Activated T-helper 17 cell treated with anti-CD3 and anti-CD28 coated beads, Interleukin-2, amount 50 U/mL, for 72 hours (primary cell): Measurements from ENCODE around the gene TM7SF2. TPM values are rescaled to one million over a fixed set of nuclear protein-coding genes. Genes with fewer than 3 reads are reported as not detected.
A peak's percentile ranks its signal among the peaks of the same experiment; 100 is the strongest.
"Not testable (repeated sequence)": the region's sequence is repeated elsewhere in the genome, so short reads cannot be mapped to it uniquely, and the experiment has no call there.

ENCODE experiments used
- ATAC-seq: fragments of 150-1000 bp; cut with Tn5 transposase; replicated peaks from 2 replicates; pipeline ENCODE4 v1.10.0; 2021; ENCODE audit warnings: mild to moderate bottlenecking, moderate library complexity
- H3K27ac Mint-ChIP-seq: one replicate; pipeline ENCODE4 v1.8.0; 2022; ENCODE audit warnings: mixed read lengths
- H3K27me3 Mint-ChIP-seq: one replicate; pipeline ENCODE4 v1.8.0; 2022; ENCODE audit warnings: mixed read lengths
- H3K36me3 Mint-ChIP-seq: one replicate; pipeline ENCODE4 v1.8.0; 2022; ENCODE audit warnings: low read depth, mild to moderate bottlenecking, mixed read lengths
- H3K4me1 Mint-ChIP-seq: one replicate; pipeline ENCODE4 v1.8.0; 2022; ENCODE audit warnings: mixed read lengths
- H3K4me3 Mint-ChIP-seq: one replicate; pipeline ENCODE4 v1.8.0; 2022; ENCODE audit warnings: mild to moderate bottlenecking, mixed read lengths
- H3K9me3 Mint-ChIP-seq: one replicate; pipeline ENCODE4 v1.8.0; 2022; ENCODE audit warnings: mixed read lengths
- total RNA-seq, 2 donors: library from RNA; stranded (reverse); gene quantifications; one replicate each; pipeline ENCODE4 v1.2.3, GENCODE V29; 2022

The TM7SF2 gene
- total RNA-seq, 2 donors from 2014 or later = 19.7 to 20.1 TPM

GRCh38 chr11:65134952-65135632 is 23.4 kb downstream of the TM7SF2 start:
- no peaks in the 10 kb centered on the region for H3K27me3 Mint-ChIP-seq
- peaks cover 50% of the 10 kb centered on the region for H3K36me3 Mint-ChIP-seq
- peak; percentile 93 for ATAC-seq
- H3K4me1 Mint-ChIP-seq = peaks cover 17% of the 10 kb centered on the region
- H3K27ac Mint-ChIP-seq = peak overlapping the region; percentile 99
- H3K4me3 Mint-ChIP-seq = peak overlapping the region; percentile 98
- no peaks in the 10 kb centered on the region for H3K9me3 Mint-ChIP-seq

- Mint-ChIP-seq H3K9me3 (no peaks in the 10 kb centered on the region), H3K4me3 (peak overlapping the region; percentile 98), H3K27me3 (no peaks in the 10 kb centered on the region), H3K36me3 (peaks cover 44% of the 10 kb centered on the region), H3K4me1 (peaks cover 17% of the 10 kb centered on the region), H3K27ac (peak overlapping the region; percentile 99)
- ATAC-seq = no peak
These were observed 24.0 kb downstream of the TM7SF2 start for GRCh38 chr11:65135633-65136145.

- Mint-ChIP-seq H3K27me3 (no peaks in the 10 kb centered on the region), H3K36me3 (peaks cover 37% of the 10 kb centered on the region), H3K4me3 (peak overlapping the region; percentile 98), H3K9me3 (no peaks in the 10 kb centered on the region), H3K27ac (peak overlapping the region; percentile 99), H3K4me1 (peaks cover 17% of the 10 kb centered on the region)
- no peak for ATAC-seq
These were observed 24.9 kb downstream of the TM7SF2 start for GRCh38 chr11:65136515-65137096.

- Mint-ChIP-seq H3K36me3 (no peaks in the 10 kb centered on the region), H3K4me1 (no peaks in the 10 kb centered on the region), H3K9me3 (no peaks in the 10 kb centered on the region), H3K4me3 (no peak overlapping the region), H3K27me3 (peaks cover 3% of the 10 kb centered on the region), H3K27ac (no peak overlapping the region)
- ATAC-seq = no peak
These were observed 30.3 kb downstream of the TM7SF2 start for GRCh38 chr11:65141896-65142494.

GRCh38 chr11:65147352-65148075 is 35.8 kb downstream of the TM7SF2 start:
- Mint-ChIP-seq H3K27ac (no peak overlapping the region), H3K27me3 (no peaks in the 10 kb centered on the region), H3K4me3 (no peak overlapping the region), H3K36me3 (no peaks in the 10 kb centered on the region), H3K9me3 (no peaks in the 10 kb centered on the region), H3K4me1 (peaks cover 5% of the 10 kb centered on the region)
- no peak for ATAC-seq

GRCh38 chr11:65148657-65149056 is 37.0 kb downstream of the TM7SF2 start:
- Mint-ChIP-seq H3K27me3 (no peaks in the 10 kb centered on the region), H3K9me3 (no peaks in the 10 kb centered on the region), H3K4me3 (no peak overlapping the region), H3K27ac (no peak overlapping the region), H3K36me3 (no peaks in the 10 kb centered on the region), H3K4me1 (peaks cover 5% of the 10 kb centered on the region)
- ATAC-seq = no peak

GRCh38 chr11:65150131-65150508 is 38.4 kb downstream of the TM7SF2 start:
- H3K4me1 Mint-ChIP-seq, H3K36me3 Mint-ChIP-seq, H3K9me3 Mint-ChIP-seq, H3K4me3 Mint-ChIP-seq, H3K27me3 Mint-ChIP-seq, ATAC-seq, H3K27ac Mint-ChIP-seq: not testable (repeated sequence)

- H3K36me3 Mint-ChIP-seq = no peaks in the 10 kb centered on the region
- H3K4me3 Mint-ChIP-seq = no peak overlapping the region
- peak; percentile 87 for ATAC-seq
- no peak overlapping the region for H3K27ac Mint-ChIP-seq
- peaks cover 5% of the 10 kb centered on the region for H3K4me1 Mint-ChIP-seq
- H3K27me3 Mint-ChIP-seq = no peaks in the 10 kb centered on the region
- H3K9me3 Mint-ChIP-seq = no peaks in the 10 kb centered on the region
These were observed 39.0 kb downstream of the TM7SF2 start for GRCh38 chr11:65150509-65151299.

- no peak for ATAC-seq
- Mint-ChIP-seq H3K4me3 (no peak overlapping the region), H3K9me3 (no peaks in the 10 kb centered on the region), H3K4me1 (peaks cover 5% of the 10 kb centered on the region), H3K36me3 (no peaks in the 10 kb centered on the region), H3K27me3 (no peaks in the 10 kb centered on the region), H3K27ac (peak overlapping the region; percentile 40)
These were observed 39.7 kb downstream of the TM7SF2 start for GRCh38 chr11:65151331-65151899.

- Mint-ChIP-seq H3K4me1 (peaks cover 5% of the 10 kb centered on the region), H3K27me3 (peaks cover 2% of the 10 kb centered on the region), H3K4me3 (no peak overlapping the region), H3K9me3 (no peaks in the 10 kb centered on the region), H3K36me3 (no peaks in the 10 kb centered on the region), H3K27ac (peak overlapping the region; percentile 40)
- no peak for ATAC-seq
These were observed 40.5 kb downstream of the TM7SF2 start for GRCh38 chr11:65152122-65152521.

- H3K36me3 Mint-ChIP-seq = no peaks in the 10 kb centered on the region
- H3K27ac Mint-ChIP-seq = no peak overlapping the region
- H3K4me1 Mint-ChIP-seq = peaks cover 4% of the 10 kb centered on the region
- H3K9me3 Mint-ChIP-seq = no peaks in the 10 kb centered on the region
- no peak overlapping the region for H3K4me3 Mint-ChIP-seq
- H3K27me3 Mint-ChIP-seq = peaks cover 6% of the 10 kb centered on the region
- ATAC-seq = no peak
These were observed 44.6 kb downstream of the TM7SF2 start for GRCh38 chr11:65156256-65156655.

GRCh38 chr11:65156926-65157325 is 45.3 kb downstream of the TM7SF2 start:
- Mint-ChIP-seq H3K9me3 (no peaks in the 10 kb centered on the region), H3K4me1 (no peaks in the 10 kb centered on the region), H3K27me3 (peaks cover 6% of the 10 kb centered on the region), H3K27ac (no peak overlapping the region), H3K4me3 (no peak overlapping the region), H3K36me3 (no peaks in the 10 kb centered on the region)
- no peak for ATAC-seq

- Mint-ChIP-seq H3K27me3 (peaks cover 6% of the 10 kb centered on the region), H3K4me1 (no peaks in the 10 kb centered on the region), H3K27ac (no peak overlapping the region), H3K9me3 (no peaks in the 10 kb centered on the region), H3K36me3 (no peaks in the 10 kb centered on the region), H3K4me3 (no peak overlapping the region)
- ATAC-seq = no peak
These were observed 45.7 kb downstream of the TM7SF2 start for GRCh38 chr11:65157336-65157735.

- no peak for ATAC-seq
- Mint-ChIP-seq H3K4me3 (no peak overlapping the region), H3K27ac (no peak overlapping the region), H3K36me3 (no peaks in the 10 kb centered on the region), H3K27me3 (peaks cover 6% of the 10 kb centered on the region), H3K4me1 (no peaks in the 10 kb centered on the region), H3K9me3 (no peaks in the 10 kb centered on the region)
These were observed 47.3 kb downstream of the TM7SF2 start for GRCh38 chr11:65159012-65159411.
